GM12878 (cell line): ENCODE measurements around the gene USB1. TPM values are rescaled to one million over a fixed set of nuclear protein-coding genes. Genes with fewer than 3 reads are reported as not detected.

Source experiments
- ATAC-seq: fragments of 200-7000 bp; cut with Tn5 transposase; 3 replicates; pipeline ENCODE4 v1.9.1; 2020; ENCODE audit warnings: mild to moderate bottlenecking, moderate library complexity
- BruUV-seq: library from RNA; stranded (reverse); fragments of 400-500 nt; replicated peaks from 2 replicates; lab custom pipeline; 2021; lab: Mats Ljungman, UMichigan
- CTCF ChIA-PET: fragments of 300-600 bp; sonication (Branson Sonifier 250); formaldehyde crosslinking; extraction: SDS; loops from one replicate; lab custom pipeline; 2021; ENCODE audit warnings: inconsistent platforms; lab: Yijun Ruan, JAX
- POLR2A ChIA-PET: fragments of 350-600 bp; formaldehyde crosslinking; extraction: SDS; loops from one replicate; lab custom pipeline; 2021; ENCODE audit warnings: inconsistent platforms; lab: Charles Lee
- RAD21 ChIA-PET: fragments of 300-600 bp; sonication (Branson Sonifier 250); formaldehyde crosslinking; loops from one replicate; lab custom pipeline; 2023; ENCODE audit warnings: antibody characterized with exemption; ENCODE audit not compliant: unreplicated experiment; lab: Charles Lee
- SMC1A ChIA-PET: fragments of 300-600 bp; sonication (Branson Sonifier 250); formaldehyde crosslinking; loops from one replicate; lab custom pipeline; 2023; ENCODE audit not compliant: unreplicated experiment, uncharacterized antibody; lab: Charles Lee
- DNase-seq: peaks from one replicate; pipeline ENCODE4 v3.0.0-alpha.2; 2011; ENCODE audit warnings: low read depth, low spot score
- FAIRE-seq: peaks from 3 replicates; lab custom pipeline; 2011; peaks lifted over from hg19 to GRCh38; lab: Jason Lieb, UNC
- H2AFZ ChIP-seq: 2 replicates; pipeline ENCODE4 v1.6.0; 2011; ENCODE audit warnings: low read depth, low read length, control low read depth; ENCODE audit not compliant: control insufficient read depth
- H3K27ac ChIP-seq: 2 replicates; pipeline ENCODE4 v1.5.1; 2011; ENCODE audit warnings: control low read depth; ENCODE audit not compliant: control insufficient read depth, insufficient read depth
- H3K27me3 ChIP-seq, 2 experiments: replicated peaks in 1 of 2; 2 replicates each; pipeline versions ENCODE4 v1.6.0 to v1.6.1; 2011; ENCODE audit warnings: low read length in 1 of 2; ENCODE audit not compliant: control insufficient read depth in 2 of 2, insufficient read depth in 2 of 2
- H3K36me3 ChIP-seq, 2 experiments: 2 replicates each; pipeline ENCODE4 v1.5.1; 2011; ENCODE audit warnings: low read length in 1 of 2; ENCODE audit not compliant: control insufficient read depth in 2 of 2, insufficient read depth in 2 of 2
- H3K4me1 ChIP-seq: 2 replicates; pipeline ENCODE4 v1.6.1; 2011; ENCODE audit warnings: mild to moderate bottlenecking, low read length, moderate library complexity, mixed read lengths; ENCODE audit not compliant: control insufficient read depth, insufficient read depth
- H3K4me2 ChIP-seq: 2 replicates; pipeline ENCODE4 v1.6.0; 2011; ENCODE audit warnings: control low read depth; ENCODE audit not compliant: control insufficient read depth, insufficient read depth
- H3K4me3 ChIP-seq: fragments of 200-600 bp; sonication (generic); 2 replicates; pipeline ENCODE4 v1.5.1; 2016
- H3K79me2 ChIP-seq: 2 replicates; pipeline ENCODE4 v1.6.0; 2011; ENCODE audit warnings: low read length; ENCODE audit not compliant: control insufficient read depth, insufficient read depth
- H3K9ac ChIP-seq: 2 replicates; pipeline ENCODE4 v1.8.0; 2011; ENCODE audit warnings: low read length, control low read depth, mixed read lengths; ENCODE audit not compliant: control insufficient read depth, insufficient read depth
- H3K9me3 ChIP-seq: replicated peaks from 3 replicates; pipeline ENCODE4 v1.5.1; 2011; ENCODE audit warnings: mild to moderate bottlenecking, low read length; ENCODE audit not compliant: control insufficient read depth, insufficient read depth
- H4K20me1 ChIP-seq: 2 replicates; pipeline ENCODE4 v1.6.0; 2011; ENCODE audit not compliant: control insufficient read depth, insufficient read depth
- RBBP5 ChIP-seq: fragments of 200-600 bp; sonication (generic); conservative IDR thresholded peaks from 2 replicates; pipeline ENCODE4 v1.6.1; 2016
- SRF ChIP-seq, 2 experiments: IDR thresholded peaks; 2 replicates each; pipeline ENCODE4 v1.6.1; 2011; ENCODE audit warnings: low read depth in 2 of 2, low read length in 2 of 2, mild to moderate bottlenecking in 1 of 2, moderate library complexity in 1 of 2
- STAT1 ChIP-seq: fragments of 450-650 bp; conservative IDR thresholded peaks from 2 replicates; pipeline ENCODE4 v1.6.1; 2014; ENCODE audit warnings: antibody characterized with exemption, mild to moderate bottlenecking
- ZNF384 ChIP-seq: IDR thresholded peaks from 2 replicates; pipeline ENCODE4 v1.6.1; 2012; ENCODE audit warnings: low read depth, mild to moderate bottlenecking, low read length, improper control_type of control experiment, borderline replicate concordance
- ZZZ3 ChIP-seq: IDR thresholded peaks from 2 replicates; pipeline ENCODE4 v1.6.1; 2011; ENCODE audit warnings: low read depth; ENCODE audit not compliant: control insufficient read depth, insufficient read length
- WGBS: methylation state at CpG from one replicate; pipeline ENCODE4 v1.1.6; 2016; ENCODE audit warnings: low lambda C conversion rate; ENCODE audit not compliant: insufficient replicate concordance, insufficient coverage; ENCODE audit errors: missing lambda C conversion rate; 5-methylcytosine and 5-hydroxymethylcytosine counted together
- in situ Hi-C: fragments of 300-500 bp; cut with MboI; formaldehyde crosslinking; loops from 9 replicates; pipeline ENCODE4 v1.14.3; 2018; ENCODE audit warnings: mixed read lengths
- intact Hi-C: fragments of 100-400 bp; cut with micrococcal nuclease; formaldehyde crosslinking; loops from one replicate; pipeline ENCODE4 v1.14.2; 2022; ENCODE audit not compliant: unreplicated experiment
- polyA plus RNA-seq, 11 experiments: library from polyadenylated mRNA; depleted of rRNA in 4 of 11; unstranded in 6 of 11; stranded (reverse) in 5 of 11; fragments of >200 nt; fragmentation: Nextera tagmentation in 4 of 11; fragmentation: Illumina TruSeq in 1 of 11; extraction: Ambion mirVana in 4 of 11; extraction: Trizol in 1 of 11; gene quantifications; 1 replicate in 1 of 11; 2 replicates in 10 of 11; pipeline versions ENCODE4 v1.2.1 to v1.2.3, GENCODE V29; 2011 to 2016; ENCODE audit warnings: inconsistent platforms in 2 of 11, missing spikeins in 2 of 11, low read depth in 1 of 11
- total RNA-seq, 4 experiments: library from RNA; depleted of rRNA in 3 of 4; stranded (reverse); fragments of >200 nt in 3 of 4; fragmentation: Illumina TruSeq in 1 of 4; extraction: Trizol in 1 of 4; gene quantifications; 2 replicates each; pipeline versions ENCODE4 v1.2.1 to v1.2.3, GENCODE V29; 2013 to 2021

Gene USB1
- total and polyA plus RNA-seq, 10 of the 15 experiments (the other 5 are each of a cell fraction or from before 2014, with no cell fraction given), result 7.9 to 72.2 (median 41.6) TPM

DNA sequence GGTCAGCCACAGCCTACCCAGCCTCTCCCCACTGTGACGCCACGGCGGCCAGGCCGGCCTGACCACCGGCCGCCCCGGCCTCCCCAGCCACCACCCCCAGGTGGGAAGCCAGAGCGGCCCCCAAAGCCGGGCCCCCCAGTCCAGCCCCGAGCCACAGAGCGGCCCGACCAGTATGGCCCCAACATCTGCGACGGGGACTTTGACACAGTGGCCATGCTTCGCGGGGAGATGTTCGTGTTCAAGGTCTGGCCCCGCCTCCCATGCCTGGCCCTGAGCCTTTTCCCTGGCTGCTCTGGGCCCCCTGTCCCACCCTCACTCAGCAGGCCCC, 40.4 kb downstream of the USB1 start:
- Histone ChIP-seq H3K4me3 (no peak overlapping the region), H3K4me1 (no peaks in the 10 kb centered on the region), H3K27me3 (no peaks in the 10 kb centered on the region), H3K9me3 (no peaks in the 10 kb centered on the region), H3K79me2 (no peaks in the 10 kb centered on the region), H3K4me2 (no peak overlapping the region), H3K27ac (no peak overlapping the region), H3K9ac (no peak overlapping the region), H3K36me3 (no peaks in the 10 kb centered on the region), H4K20me1 (no peaks in the 10 kb centered on the region), H2AFZ (no peak overlapping the region)
- no TSS peak for BruUV-seq
- no peak for TF ChIP-seq ZZZ3
- CTCF ChIA-PET, result no interaction called here
- FAIRE-seq (no peak), ATAC-seq (no peak), DNase-seq (no peak)
- intact Hi-C loops, result no loop called here
- SMC1A ChIA-PET, result no interaction called here
- in situ Hi-C loops, result no loop called here
- POLR2A ChIA-PET, result no interaction called here
- 53% methylated on average over 18 of the region's 18 CpGs for WGBS
- RAD21 ChIA-PET, result no interaction called here

DNA sequence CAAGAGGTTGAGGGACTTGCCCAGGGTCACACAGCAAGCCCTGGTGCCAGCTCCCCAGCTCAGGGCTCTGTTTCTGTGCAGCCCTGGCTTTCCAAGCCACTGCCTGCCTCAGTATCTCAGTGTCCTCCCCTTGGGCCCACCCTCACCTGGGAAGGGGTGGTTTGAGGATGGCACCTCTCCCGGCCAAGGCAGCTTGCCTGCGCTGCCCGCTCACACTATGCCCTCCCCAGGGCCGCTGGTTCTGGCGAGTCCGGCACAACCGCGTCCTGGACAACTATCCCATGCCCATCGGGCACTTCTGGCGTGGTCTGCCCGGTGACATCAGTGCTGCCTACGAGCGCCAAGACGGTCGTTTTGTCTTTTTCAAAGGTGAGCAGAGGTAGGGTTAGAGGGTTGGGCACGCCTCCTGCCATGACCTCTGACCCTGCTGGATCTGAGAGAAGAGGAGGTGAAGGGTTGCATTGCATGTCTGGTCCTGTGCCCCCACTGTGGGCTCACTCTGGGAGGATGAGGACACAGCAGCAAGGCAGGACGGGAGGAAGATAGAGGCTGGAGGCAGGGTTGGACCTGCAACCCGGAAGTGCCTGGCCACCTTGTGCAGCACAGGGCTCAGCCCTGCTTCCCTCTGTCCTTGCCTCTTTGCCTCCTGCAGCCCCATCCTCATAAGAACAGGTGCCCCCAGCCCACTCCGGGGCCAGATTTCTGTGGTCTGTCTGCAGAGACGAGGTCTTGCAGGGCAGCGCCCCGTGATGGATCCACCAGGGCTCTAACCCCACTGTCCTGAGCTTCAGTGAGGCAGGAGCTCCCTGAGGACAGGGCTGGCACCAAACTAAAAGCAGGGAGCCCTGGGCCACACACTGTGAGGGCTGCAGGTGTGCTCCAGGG, 41.0 kb downstream of the USB1 start:
- no TSS peak for BruUV-seq
- RAD21 ChIA-PET, result no interaction called here
- no peak overlapping the region for H2AFZ ChIP-seq

More for the DNA sequence above, 41.0 kb downstream of the USB1 start:
- no peaks in the 10 kb centered on the region for H3K79me2 ChIP-seq
- H3K4me3 ChIP-seq, result no peak overlapping the region
- 57% methylated on average over 22 of the region's 22 CpGs for WGBS
- in situ Hi-C loops, result no loop called here
- no peaks in the 10 kb centered on the region for H3K9me3 ChIP-seq
- no peaks in the 10 kb centered on the region for H3K4me1 ChIP-seq
- H3K27me3 ChIP-seq, result no peaks in the 10 kb centered on the region
- CTCF ChIA-PET, result no interaction called here
- no peak overlapping the region for H3K9ac ChIP-seq
- ATAC-seq, result peak; percentile 22; the same call in 1 of the 3 replicates
- H3K36me3 ChIP-seq, result no peaks in the 10 kb centered on the region
- no peaks in the 10 kb centered on the region for H4K20me1 ChIP-seq
- TF ChIP-seq SRF (IDR thresholded peaks at IDR 0.05; ENCODE audit: low read depth in 2 of 2, low read length in 2 of 2) (0 out of 4 replicates have a peak, but pooled peaks of 1 of the 2 experiments have one; percentile 3), RBBP5 (no peak), ZNF384 (no peak), STAT1 (no peak)
- TF ChIP-seq, all 136 proteins: peak for 1
- intact Hi-C loops, result no loop called here
- Histone ChIP-seq H3K4me2 (no peak overlapping the region), H3K27ac (no peak overlapping the region)
- DNase-seq, result no peak
- POLR2A ChIA-PET, result no interaction called here
- SMC1A ChIA-PET, result no interaction called here
- no peak for FAIRE-seq
